GM12864 (cell line): ENCODE results near the gene PCDHGA1.
"Not testable (repeated sequence)": the region's sequence is repeated elsewhere in the genome, so short reads cannot be mapped to it uniquely, and the experiment has no call there.

ENCODE experiments used
- DNase-seq: peaks from one replicate; pipeline ENCODE4 v3.0.0-alpha.2; 2011; ENCODE audit warnings: low read depth
- H3K4me3 ChIP-seq: 2 replicates; pipeline ENCODE4 v1.5.1; 2011; ENCODE audit warnings: mild to moderate bottlenecking, low read depth, low read length, control low read depth
- TF ChIP-seq, protein P1 (sequence below): IDR thresholded peaks from 2 replicates; pipeline ENCODE4 v1.5.1; 2011; ENCODE audit warnings: low read depth, mild to moderate bottlenecking, moderate library complexity, low read length, control low read depth, inconsistent platforms; ENCODE audit errors: missing control alignments

Gene PCDHGA1

GRCh38 chr5:141330299-141331080 is at the start of gene PCDHGA1:
PCDHGA1 (plus strand) TSS chr5:141330514.
- TF ChIP-seq, protein P1, sequence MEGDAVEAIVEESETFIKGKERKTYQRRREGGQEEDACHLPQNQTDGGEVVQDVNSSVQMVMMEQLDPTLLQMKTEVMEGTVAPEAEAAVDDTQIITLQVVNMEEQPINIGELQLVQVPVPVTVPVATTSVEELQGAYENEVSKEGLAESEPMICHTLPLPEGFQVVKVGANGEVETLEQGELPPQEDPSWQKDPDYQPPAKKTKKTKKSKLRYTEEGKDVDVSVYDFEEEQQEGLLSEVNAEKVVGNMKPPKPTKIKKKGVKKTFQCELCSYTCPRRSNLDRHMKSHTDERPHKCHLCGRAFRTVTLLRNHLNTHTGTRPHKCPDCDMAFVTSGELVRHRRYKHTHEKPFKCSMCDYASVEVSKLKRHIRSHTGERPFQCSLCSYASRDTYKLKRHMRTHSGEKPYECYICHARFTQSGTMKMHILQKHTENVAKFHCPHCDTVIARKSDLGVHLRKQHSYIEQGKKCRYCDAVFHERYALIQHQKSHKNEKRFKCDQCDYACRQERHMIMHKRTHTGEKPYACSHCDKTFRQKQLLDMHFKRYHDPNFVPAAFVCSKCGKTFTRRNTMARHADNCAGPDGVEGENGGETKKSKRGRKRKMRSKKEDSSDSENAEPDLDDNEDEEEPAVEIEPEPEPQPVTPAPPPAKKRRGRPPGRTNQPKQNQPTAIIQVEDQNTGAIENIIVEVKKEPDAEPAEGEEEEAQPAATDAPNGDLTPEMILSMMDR = peak; percentile 35
- DNase-seq = no peak
- H3K4me3 ChIP-seq = no peak within 1 kb of the TSS

DNA sequence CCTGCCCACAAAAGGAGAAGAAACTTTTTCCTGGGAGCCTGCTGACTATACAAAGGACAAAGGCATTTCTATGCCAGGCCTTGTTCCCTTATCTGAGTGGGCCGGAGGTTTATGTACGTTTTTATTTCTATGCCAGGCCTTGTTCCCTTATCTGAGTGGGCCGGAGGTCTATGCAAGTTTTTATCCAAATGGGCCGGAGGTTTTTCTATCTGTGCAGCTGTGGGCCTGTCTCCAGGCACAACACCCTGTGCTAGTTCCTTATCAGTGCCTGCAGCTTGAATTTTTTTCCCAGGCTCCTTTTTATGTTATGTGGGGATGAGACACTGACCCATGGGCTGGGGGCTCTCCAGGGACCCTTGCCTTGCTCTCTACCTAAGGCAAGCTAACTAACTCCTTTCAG is 31.9 kb upstream of the PCDHGA1 start:
- TF ChIP-seq, protein P1 = no peak
- no peak overlapping the region for H3K4me3 ChIP-seq
- DNase-seq = no peak

DNA sequence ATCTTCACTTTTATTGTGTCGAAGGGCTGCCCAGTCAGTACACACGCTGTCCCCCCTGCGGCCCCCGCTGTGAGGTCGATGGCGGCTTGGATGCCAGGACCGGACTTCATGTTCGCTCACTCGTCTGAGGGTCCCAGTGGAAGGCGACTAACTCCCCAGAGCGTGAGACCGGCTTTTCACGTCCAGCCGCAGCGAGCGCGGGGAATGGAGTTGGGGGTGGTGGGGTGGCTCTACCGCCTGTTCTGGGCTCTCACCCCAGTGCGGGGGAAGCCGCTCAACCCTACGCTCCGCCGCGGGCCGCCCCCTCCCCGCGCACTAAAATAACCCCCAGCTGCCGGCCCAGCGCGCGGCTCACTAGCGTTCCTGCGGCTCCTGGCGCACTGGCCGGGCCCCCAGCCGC is 26.6 kb upstream of the PCDHGA1 start, which contains the start of gene SLC25A2:
Gene SLC25A2, minus strand, starts transcription at position 294 of the 400 bp plus-strand sequence. Its CDS starts 184 bp downstream, at position 110.
- no peak within 1 kb of the TSS for H3K4me3 ChIP-seq
- TF ChIP-seq, protein P1 = no peak
- no peak for DNase-seq

DNA sequence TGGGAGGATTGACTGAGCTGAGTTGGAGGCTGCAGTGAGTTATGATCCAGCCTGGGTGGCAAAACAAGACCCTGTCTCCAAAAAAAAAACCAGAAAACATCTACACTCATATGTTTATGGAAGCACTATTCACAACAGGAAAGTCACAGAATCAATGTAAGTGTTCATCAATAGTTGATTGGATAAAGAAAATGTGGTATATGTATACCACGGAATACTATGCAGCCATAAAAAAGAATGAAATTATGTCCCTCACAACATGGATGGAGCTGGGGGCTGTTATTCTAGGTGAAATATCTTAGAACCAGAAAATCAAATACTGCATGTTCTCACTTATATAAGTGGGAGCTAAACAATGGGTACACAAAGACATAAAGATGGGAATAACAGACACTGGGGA is 23.7 kb upstream of the PCDHGA1 start:
- H3K4me3 ChIP-seq = no peak overlapping the region
- TF ChIP-seq, protein P1 = no peak
- no peak for DNase-seq

DNA sequence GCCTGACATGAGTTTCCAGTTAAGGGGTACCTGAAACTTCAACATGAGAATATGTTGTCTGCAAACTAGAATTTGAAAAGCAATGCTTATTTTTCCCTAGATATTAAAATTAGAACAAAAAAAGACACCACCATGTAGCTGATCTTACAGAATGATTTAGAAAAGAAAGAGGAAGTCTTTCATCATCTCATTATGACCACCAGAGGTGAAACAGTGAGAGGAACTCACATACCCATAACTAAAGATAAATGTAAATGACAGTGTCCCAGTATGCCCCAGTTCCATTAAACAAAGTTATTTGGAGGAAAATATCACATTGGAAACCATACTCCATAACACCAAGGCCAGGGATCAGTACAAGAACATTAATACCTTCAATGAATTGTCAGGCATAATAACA is 16.6 kb upstream of the PCDHGA1 start:
- TF ChIP-seq, protein P1 = no peak
- no peak for DNase-seq
- no peak overlapping the region for H3K4me3 ChIP-seq

DNA sequence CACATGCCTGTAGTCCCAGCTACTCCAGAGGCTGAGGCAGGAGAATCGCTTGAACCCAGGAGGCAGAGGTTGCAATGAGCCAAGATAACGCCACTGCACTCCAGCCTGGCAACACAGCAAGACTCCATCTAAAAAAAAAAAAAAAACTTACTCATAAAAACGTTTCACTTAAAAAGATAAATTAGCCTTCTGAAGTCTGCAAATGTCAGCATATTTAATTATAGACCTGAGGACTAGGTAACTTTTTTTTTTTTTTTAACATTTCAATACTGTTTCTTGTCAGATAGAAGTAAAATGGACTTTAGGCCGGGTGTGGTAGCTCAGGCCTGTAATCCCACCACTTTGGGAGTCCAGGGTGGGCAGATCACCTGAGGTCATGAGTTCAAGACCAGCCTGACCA is 13.4 kb upstream of the PCDHGA1 start:
- DNase-seq, H3K4me3 ChIP-seq: not testable (repeated sequence)

- no peak overlapping the region; the same call in 1 of the 2 replicates for H3K4me3 ChIP-seq
- TF ChIP-seq, protein P1 = no peak
- no peak for DNase-seq
Observed at GRCh38 chr5:141319202-141319601, 11.1 kb upstream of the PCDHGA1 start.
